HG02623 (cell line): ENCODE data around the gene SNAP47.

Experiments
- ATAC-seq: cut with Tn5 transposase; IDR thresholded peaks from one replicate; pipeline ENCODE4 v1.9.1; 2021; ENCODE audit warnings: moderate library complexity; ENCODE audit not compliant: unreplicated experiment

Gene SNAP47

DNA sequence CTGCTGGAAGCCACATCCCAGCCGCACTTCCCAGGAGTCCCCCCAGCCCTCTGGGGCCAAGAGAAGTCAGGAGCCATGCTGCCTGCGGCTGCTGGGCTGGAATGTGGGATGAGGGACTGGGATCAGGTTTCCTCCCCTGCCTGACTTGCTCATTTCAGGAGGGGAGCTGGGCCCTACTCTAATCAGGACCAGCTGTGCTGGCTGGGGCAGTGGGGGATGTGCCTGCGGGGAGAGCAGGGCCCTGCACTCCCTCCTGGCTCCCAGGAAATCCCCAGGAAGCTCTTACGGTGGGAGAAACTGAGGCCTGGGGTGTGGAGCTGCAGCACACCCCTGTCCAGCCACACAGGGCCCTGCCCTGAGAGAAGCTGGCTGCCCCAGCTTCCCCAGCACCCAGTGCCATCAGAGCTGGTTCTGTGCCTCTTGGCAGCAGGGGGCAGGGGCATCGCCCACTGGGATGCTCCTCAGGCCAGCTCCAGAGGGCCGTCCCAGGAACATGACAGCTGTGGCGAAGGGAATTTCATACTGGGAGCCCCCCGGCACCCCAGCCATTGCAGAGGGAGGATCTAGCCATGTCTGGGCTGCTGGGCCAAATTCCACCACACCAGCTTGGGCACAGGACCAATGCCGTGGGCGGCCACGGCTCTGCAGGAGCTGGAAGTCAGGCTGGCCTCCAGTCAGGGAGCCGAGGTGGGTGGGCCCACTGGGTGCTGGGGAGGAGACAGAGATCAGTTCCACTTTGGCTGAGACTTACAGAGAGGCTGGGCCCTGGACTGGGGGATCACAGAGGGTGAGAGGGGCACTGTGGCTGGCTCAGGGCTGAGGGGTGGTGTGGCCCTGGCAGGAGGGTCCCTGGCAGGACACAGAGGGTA lies 58.9 kb downstream of the SNAP47 start:
- ATAC-seq, result no peak

DNA sequence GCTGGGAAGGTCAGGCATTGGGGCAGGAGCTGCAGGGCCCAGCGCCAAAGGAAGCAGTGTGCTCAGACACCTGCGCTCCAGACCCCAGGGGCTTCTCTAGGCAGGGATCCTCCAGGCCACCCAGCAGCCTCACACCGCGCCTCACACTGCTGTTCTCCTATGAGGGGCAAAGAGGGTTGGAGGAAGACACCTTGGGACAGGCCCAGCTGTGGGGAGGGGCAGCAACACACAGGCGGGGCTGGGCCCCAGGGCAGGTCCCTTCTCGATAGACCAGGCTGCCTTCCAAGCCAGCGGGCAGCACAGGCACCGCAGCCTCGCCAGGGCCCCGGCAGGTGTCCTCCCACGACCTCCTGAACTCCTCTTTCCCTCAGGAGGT lies 59.6 kb downstream of the SNAP47 start:
- ATAC-seq, result no peak

DNA sequence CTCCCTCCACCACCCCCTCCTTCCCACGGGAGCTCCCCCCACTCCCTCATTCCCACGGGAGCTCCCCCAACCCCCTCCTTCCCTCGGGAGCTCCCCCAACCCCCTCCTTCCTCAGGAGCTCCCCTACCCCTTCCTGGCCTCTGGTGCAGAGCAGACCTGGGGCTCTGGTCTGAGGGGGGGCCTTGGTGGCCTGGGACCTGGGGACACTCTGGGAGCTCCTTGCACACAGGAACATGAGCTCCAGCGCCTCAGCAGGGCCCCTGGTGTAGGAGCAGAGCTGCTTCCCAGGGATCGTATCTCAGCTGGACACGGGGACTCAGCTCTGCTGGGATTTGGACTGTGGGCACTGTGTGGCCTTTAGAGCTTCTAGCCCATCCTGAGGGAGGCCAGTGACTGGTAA lies 60.5 kb downstream of the SNAP47 start:
- no peak for ATAC-seq

DNA sequence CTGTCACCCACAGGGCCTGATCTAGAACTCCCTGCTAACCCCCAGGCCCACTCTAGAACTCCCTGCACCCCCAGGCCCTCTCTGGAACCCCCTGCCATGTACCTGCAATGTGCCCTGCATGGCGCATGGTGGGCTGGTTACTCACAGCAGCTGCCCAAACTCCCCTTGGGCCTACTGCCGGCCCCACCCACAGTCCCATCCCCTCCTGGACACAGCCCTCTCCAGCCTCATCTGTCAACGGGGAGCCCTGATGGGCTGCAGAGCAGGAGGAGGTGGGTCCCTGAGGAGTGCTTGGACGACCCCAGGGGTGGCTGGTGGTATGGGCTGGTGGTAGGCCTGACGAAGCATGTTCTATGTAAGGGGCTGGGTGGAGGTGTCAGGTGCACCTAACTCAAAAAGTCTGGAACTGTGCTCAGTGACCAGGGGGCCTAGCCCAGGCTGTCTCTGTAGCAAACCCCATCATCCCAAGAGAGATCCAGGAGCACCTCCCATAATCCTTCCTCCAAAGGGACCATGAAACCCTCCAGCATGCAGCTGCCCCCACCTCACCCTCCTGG lies 61.2 kb downstream of the SNAP47 start:
- no peak for ATAC-seq

DNA sequence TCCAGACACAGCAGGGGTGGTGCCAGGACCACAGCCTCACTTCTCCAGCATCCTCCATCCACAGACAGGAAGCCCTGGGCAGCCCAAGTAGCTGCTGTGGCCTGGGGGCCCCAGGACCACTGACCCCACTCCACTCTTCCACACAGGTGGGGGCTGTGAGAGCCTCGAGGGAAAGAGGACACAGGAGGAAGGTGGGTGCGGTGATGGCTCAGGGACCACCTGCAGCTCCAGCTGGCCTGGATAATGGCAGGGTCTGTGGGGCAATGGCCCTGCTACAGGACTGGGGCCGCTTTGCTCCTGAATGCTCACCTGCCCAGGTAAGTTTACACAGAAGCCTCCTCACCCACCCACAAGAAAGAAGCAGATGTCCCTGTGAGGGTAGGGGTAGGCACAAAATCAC lies 61.9 kb downstream of the SNAP47 start:
- ATAC-seq, result no peak

DNA sequence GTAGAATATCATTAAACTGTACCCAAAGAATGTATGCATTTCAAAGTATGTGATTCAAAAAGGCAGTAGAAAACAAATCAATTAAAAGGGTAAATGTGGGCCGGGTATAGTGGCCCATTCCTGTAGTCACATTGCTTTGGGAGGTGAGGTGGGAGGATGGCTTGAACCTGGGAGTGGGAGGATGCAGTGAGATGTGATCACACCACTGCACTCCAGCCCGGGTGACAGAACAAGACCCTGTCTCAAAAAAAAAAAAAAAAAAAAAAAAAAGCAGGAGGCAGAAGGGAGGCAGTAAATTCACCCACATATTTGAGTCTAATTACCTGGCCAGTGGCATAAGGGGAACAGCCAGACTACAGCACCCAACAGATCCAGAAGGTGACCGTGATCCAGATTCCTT lies 62.4 kb downstream of the SNAP47 start:
- ATAC-seq, result no peak

DNA sequence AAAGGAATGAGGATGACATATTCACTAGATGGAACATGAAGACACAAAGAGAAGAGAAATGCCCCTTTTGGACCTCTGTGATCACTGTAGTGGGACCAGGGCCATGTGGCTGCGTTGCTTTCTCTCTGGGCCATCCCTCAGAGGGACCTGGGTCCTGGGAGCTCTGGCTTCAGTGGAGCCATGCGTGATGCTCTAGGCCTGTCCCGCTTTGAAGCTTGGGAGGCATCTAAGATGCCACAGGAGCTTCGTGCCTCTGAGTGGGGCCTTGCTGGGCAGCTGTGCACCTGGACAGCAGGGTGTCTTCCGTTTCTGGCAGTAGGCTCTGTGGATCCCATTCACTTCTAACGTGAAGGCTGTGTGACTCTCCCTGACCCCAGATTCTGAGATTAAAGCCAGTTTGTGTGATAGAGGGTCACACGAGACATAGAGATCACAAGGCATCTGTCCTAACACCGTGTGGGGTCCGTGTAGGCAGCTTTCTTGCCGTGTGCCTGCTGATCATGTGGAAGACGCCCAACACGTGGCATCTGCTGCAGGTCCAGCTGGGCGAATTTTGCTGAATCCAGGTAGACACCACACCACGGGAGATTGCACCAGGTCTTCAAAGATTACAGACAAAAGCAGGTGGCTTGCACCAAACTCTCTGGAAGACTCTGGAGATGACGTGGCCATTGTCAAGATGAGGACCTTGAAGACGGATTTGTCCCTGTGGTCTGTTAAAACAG lies 63.0 kb downstream of the SNAP47 start:
- no peak for ATAC-seq

DNA sequence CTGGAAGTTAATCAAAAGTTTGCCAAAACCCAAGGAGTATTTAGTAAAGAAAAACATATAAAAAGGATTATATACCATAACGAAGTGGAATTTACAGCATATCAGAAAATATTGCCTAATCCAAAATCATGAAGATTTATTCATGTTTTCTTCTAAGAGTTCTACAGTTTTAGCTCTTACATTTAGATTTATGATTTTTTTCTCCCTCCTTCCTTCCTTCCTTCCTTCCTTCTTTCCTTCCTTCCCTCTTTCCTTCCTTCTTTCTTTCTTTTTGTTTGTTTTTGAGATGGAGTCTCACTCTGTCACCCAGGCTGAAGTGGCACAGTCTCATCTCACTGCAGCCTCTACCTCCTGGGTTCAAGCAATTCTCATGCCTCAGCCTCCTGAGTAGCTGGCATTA lies 64.5 kb downstream of the SNAP47 start:
- ATAC-seq, result no peak

DNA sequence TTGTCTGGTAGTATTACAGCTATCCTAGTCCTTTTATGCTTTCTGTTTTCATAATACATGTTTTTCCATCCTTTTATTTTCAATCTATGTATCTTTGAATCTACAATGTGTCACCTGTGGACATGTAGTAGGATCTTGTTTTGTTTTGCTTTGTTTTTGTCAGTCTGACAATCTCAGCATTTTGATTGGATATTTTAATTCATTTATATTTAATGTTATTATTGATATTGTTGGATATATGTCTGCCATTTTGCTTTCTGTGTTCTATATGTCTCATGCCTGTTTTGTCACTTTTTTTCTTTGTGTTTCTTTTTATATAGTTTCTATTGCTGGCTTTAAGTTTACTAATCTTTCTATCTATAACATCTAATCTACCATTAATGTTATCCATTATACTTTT lies 68.7 kb downstream of the SNAP47 start:
- no peak for ATAC-seq

DNA sequence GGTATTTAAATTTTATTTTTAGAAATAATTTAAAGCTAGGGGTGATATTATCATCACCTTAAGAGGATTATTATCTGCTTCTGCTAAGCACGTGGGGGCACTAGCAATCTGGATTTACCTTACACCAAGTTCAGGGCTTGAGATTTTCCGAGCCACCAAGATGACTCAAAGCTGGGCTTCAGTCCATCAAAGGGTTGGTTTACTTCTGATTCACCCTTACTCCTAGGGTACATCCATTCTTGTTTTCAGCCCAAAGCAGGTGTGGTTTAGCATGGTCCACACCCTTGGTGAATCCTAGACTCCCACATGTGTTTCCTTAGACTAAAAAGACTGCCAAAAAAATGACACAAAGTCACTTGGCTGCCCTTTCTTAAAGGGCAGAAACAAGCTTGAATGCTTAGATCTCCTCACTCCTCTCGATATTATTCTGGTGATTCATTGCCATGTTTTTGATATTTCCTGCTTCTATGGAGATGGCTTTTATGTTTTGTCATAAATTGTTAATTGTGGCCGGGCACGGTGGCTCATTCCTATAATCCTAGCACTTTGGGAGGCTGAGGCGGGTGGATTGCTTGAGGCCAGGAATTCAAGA lies 70.5 kb downstream of the SNAP47 start:
- ATAC-seq, result no peak

DNA sequence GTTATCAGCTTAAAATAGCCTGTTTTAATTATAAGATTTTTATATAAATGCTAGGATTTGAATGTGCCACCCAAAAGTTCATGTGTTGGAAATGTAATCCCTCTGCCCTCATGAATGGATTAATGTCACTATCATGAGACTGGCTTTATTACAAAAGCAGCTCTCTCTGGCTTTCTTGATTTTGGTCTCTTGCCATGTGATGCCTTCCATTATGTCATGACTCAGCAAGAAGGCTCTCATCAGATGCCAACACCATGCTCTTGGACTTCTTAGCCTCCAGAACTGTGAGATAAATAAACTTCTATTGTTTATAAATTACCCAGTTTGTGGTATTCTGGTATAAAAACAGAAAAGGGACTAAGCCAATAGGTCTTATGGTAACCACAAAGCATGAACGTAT lies 73.3 kb downstream of the SNAP47 start:
- ATAC-seq, result no peak

DNA sequence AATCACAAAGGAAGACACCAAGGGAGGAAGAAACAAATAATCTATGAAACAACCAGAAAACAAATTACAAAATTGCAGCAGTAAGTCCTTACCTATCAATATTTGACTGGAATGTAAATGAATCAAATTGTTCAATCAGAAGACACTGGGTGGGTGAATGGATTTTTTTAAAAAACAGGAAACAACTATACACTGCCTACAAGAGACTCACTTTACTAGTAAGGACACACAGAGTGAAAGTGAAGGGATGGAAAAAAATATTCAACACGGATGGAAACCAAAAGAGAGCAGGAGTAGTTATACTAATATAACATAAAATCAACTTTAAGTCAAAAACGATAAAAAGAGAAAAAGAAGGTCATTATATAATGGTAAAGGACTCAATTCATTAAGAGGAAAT lies 73.8 kb downstream of the SNAP47 start:
- ATAC-seq, result no peak

DNA sequence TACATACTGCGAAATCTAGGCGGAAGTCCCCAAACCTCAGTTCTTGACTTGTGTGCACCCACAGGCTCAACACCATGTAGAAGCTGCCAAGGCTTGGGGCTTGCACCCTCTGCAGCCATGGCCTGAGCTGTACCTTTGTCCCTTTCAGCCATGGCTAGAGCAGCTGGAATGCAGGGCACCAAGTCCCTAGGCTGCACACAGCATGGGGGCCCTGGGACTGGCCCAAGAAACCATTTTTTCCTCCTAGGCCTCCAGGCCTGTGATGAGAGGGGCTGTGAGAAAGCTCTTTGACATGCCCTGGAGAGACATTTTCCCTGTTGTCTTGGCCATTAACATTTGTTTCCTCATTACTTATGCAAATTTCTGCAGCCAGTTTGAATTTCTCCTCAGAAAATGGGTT lies 78.7 kb downstream of the SNAP47 start:
- no peak for ATAC-seq

DNA sequence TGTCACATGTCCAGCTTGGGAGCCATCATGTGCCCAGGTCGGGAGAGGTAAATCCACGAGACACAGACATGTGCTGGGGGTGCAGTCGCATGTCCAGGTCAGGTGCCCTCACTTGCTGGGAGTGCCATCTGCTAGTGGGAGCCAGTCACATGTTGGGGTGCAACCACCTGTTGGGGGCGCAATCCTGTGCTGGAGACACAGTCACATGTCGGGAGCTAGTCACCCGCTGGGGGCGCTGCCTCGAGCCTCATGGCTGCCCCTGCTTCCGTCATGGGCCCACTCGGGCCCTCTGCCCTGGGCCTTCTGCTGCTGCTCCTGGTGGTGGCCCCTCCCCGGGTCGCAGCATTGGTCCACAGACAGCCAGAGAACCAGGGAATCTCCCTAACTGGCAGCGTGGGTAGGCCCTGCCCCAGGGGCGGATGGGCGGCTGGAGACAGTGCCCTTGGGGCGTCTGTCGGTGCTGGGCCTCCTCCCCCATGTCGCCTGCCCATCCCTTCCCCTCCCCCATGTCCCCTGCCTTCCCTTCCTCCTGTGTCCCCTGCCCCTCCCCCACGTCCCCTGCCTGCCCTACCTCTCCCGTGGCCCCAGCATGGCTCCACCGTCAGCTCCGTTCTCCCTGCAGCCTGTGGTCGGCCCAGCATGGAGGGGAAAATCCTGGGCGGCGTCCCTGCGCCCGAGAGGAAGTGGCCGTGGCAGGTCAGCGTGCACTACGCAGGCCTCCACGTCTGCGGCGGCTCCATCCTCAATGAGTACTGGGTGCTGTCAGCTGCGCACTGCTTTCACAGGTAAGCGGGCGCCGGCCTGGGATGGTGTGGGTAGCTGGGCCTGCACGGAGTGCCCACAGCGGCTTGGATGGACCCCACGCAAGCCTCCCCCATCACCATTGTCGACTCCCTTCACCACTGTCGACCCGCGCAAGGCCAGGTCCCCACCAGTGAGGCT lies 80.5 kb downstream of the SNAP47 start, which contains the start of gene PRSS38:
Gene PRSS38 (plus strand): TSS at position 208 of the 942 bp plus-strand sequence. CDS start 42 bp downstream, at position 250.
- ATAC-seq, result no peak

DNA sequence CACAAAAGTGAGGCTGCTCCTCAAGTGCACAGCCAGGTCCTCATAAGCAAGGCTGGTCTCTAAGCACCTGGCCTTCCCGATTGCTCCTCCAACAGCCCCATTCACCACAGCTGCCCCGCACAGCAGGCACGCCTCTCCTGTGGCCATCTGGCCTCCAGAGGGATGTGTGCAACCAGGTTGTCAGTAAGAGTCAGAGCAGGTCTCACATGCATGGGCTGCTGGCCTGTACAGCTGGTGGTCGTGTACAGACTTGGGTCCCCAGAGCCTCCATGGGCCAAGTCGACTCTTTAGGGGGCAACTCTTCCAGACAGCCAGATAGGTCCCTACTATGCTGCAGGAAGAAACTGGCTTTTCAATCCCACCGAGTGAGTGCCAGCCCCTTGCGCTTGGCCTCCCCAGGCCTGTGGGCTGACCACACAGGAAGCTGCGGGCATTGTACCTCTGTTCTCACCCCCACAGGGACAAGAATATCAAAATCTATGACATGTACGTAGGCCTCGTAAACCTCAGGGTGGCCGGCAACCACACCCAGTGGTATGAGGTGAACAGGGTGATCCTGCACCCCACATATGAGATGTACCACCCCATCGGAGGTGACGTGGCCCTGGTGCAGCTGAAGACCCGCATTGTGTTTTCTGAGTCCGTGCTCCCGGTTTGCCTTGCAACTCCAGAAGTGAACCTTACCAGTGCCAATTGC lies 81.7 kb downstream of the SNAP47 start:
- no peak for ATAC-seq

DNA sequence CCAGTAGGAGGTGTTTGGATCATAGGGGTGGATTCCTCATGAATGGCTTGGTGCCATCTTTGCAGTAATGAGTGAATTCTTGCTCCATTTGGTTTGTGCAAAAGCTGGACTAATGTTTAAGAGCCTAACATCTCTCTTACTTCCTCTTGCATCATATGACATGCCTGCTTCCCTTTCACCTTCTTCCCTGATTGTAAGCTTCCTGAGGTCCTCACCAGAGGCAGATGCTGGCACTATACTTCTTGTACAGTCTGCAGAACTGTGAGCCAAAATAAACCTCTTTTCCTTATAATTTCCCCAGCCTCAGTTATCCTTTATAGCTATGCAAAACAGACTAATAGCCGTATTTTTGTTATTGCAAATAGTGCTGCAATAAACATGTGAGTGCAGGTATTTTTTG lies 88.3 kb downstream of the SNAP47 start:
- no peak for ATAC-seq

DNA sequence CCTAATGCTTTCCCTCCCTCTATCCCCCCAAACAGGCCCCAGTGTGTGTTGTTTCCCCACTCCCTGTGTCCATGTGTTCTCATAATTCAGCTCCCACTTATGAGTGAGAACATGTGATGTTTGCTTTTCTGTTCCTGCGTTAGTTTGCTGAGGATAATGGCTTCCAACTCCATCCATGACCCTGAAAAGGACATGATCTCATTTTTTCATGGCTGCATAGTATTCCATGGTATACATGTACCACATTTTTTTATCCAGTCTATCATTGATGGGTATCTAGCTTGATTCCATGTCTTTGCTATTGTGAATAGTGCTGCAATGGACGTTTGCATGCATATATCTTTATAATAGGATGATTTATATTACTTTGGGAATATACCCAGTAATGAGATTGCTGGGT lies 89.0 kb downstream of the SNAP47 start:
- no peak for ATAC-seq

DNA sequence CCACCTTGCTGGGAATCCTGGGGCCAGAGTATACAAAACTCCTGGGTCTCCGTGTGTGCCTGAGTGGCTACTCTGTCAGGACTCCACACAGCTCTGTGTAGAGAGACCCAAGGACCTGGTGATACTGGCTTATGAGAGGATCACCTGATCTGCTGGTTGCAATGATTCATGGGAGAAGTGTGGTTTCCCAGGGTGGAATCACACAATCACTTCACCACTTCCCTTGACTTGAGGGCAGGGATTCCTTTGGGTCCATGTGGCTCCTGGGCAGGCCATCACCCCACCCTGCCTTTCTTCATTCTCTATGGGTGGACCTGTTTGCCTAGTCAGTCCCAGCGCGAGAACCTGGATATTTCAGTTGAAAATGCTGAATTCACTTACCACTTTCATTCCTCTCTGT lies 93.6 kb downstream of the SNAP47 start:
- no peak for ATAC-seq
